Hepatocyte (in vitro differentiated cells): ENCODE measurements around the gene RPS6KA5. TPM values are rescaled to one million over a fixed set of nuclear protein-coding genes. Genes with fewer than 3 reads are reported as not detected.

ENCODE experiments used
- DNase-seq: peaks from one replicate; pipeline ENCODE4 v3.0.0-alpha.2; 2016; ENCODE audit warnings: low spot score
- H2AFZ ChIP-seq: fragments of 200-600 bp; sonication (generic); 2 replicates; pipeline ENCODE4 v1.6.0; 2016; ENCODE audit warnings: antibody characterized with exemption, mild to moderate bottlenecking
- H3K27ac ChIP-seq: fragments of 200-600 bp; sonication (generic); 2 replicates; pipeline ENCODE4 v1.5.1; 2016; ENCODE audit warnings: mild to moderate bottlenecking
- H3K27me3 ChIP-seq: fragments of 200-600 bp; sonication (generic); 2 replicates; pipeline ENCODE4 v1.6.1; 2016
- H3K36me3 ChIP-seq: fragments of 200-600 bp; sonication (generic); replicated peaks from 2 replicates; pipeline ENCODE4 v1.5.1; 2016; ENCODE audit warnings: low read depth; ENCODE audit not compliant: insufficient read depth
- H3K4me1 ChIP-seq: fragments of 200-600 bp; sonication (generic); 2 replicates; pipeline ENCODE4 v1.5.1; 2016; ENCODE audit warnings: mild to moderate bottlenecking, moderate library complexity; ENCODE audit not compliant: insufficient read depth
- H3K4me2 ChIP-seq: fragments of 200-600 bp; sonication (generic); 2 replicates; pipeline ENCODE4 v1.6.0; 2016
- H3K4me3 ChIP-seq: fragments of 200-600 bp; sonication (generic); 2 replicates; pipeline ENCODE4 v1.5.1; 2016; ENCODE audit warnings: mild to moderate bottlenecking
- H3K79me2 ChIP-seq: fragments of 200-600 bp; sonication (generic); 2 replicates; pipeline ENCODE4 v1.6.0; 2017; ENCODE audit warnings: mild to moderate bottlenecking
- H3K9me2 ChIP-seq: fragments of 200-600 bp; sonication (generic); replicated peaks from 2 replicates; pipeline ENCODE4 v1.6.0; 2017; ENCODE audit warnings: mild to moderate bottlenecking; ENCODE audit not compliant: insufficient read depth
- H3K9me3 ChIP-seq: fragments of 200-600 bp; sonication (generic); 2 replicates; pipeline ENCODE4 v1.5.1; 2016; ENCODE audit warnings: low read depth, mild to moderate bottlenecking
- H4K20me1 ChIP-seq: fragments of 200-600 bp; sonication (generic); 2 replicates; pipeline ENCODE4 v1.6.0; 2016; ENCODE audit warnings: mild to moderate bottlenecking; ENCODE audit not compliant: insufficient read depth, poor library complexity, severe bottlenecking
- CTCF ChIP-seq: fragments of 200-600 bp; sonication (generic); IDR thresholded peaks from 2 replicates; pipeline ENCODE4 v1.5.1; 2016; ENCODE audit warnings: antibody characterized with exemption, mild to moderate bottlenecking; ENCODE audit not compliant: poor library complexity
- EZH2 ChIP-seq: fragments of 200-600 bp; sonication (generic); IDR thresholded peaks from 2 replicates; pipeline ENCODE4 v1.6.1; 2016; ENCODE audit warnings: antibody characterized with exemption, mild to moderate bottlenecking, borderline replicate concordance
- EZH2phosphoT487 ChIP-seq: fragments of 200-600 bp; sonication (generic); IDR thresholded peaks from one replicate; pipeline ENCODE4 v1.6.1; 2018; ENCODE audit warnings: antibody characterized with exemption, mild to moderate bottlenecking, low read depth, moderate library complexity; ENCODE audit not compliant: unreplicated experiment, severe bottlenecking
- WGBS: methylation state at CpG from one replicate; pipeline ENCODE4 v1.1.6; 2016; ENCODE audit warnings: low lambda C conversion rate; ENCODE audit errors: missing lambda C conversion rate; 5-methylcytosine and 5-hydroxymethylcytosine counted together
- polyA plus RNA-seq: library from polyadenylated mRNA; unstranded; fragments of >200 nt; fragmentation: Nextera tagmentation; extraction: Ambion mirVana; gene quantifications from 2 replicates; pipeline ENCODE4 v1.2.1, GENCODE V29; 2016
- total RNA-seq: library from RNA; depleted of rRNA; stranded (reverse); fragments of >200 nt; gene quantifications from 2 replicates; pipeline ENCODE4 v1.2.3, GENCODE V29; 2014

RPS6KA5 gene
- total and polyA plus RNA-seq, 2 experiments from 2014 or later = 4.8 to 6.3 TPM

- Histone ChIP-seq H3K27me3 (no peaks in the 10 kb centered on the region), H3K9me2 (no peaks in the 10 kb centered on the region), H3K79me2 (no peaks in the 10 kb centered on the region), H3K4me3 (no peak overlapping the region), H3K9me3 (no peaks in the 10 kb centered on the region), H3K4me2 (no peak overlapping the region), H4K20me1 (no peaks in the 10 kb centered on the region), H3K36me3 (no peaks in the 10 kb centered on the region), H3K27ac (no peak overlapping the region), H3K4me1 (no peaks in the 10 kb centered on the region), H2AFZ (no peak overlapping the region)
- WGBS = 94% methylated on average over 6 of the region's 6 CpGs
- no peak for DNase-seq
- no peak for TF ChIP-seq CTCF
- no peak for TF ChIP-seq EZH2
- no peak for TF ChIP-seq EZH2phosphoT487
Observed at GRCh38 chr14:90897022-90897421, 163.4 kb downstream of the RPS6KA5 start.

GRCh38 chr14:90894241-90894640 lies 166.2 kb downstream of the RPS6KA5 start:
- H4K20me1 ChIP-seq = no peaks in the 10 kb centered on the region
- 86% methylated on average over 6 of the region's 6 CpGs for WGBS
- H3K9me2 ChIP-seq = no peaks in the 10 kb centered on the region
- H3K27me3 ChIP-seq = no peaks in the 10 kb centered on the region
- no peaks in the 10 kb centered on the region for H3K36me3 ChIP-seq
- H3K27ac ChIP-seq = no peak overlapping the region
- H3K4me1 ChIP-seq = no peaks in the 10 kb centered on the region
- H3K4me2 ChIP-seq = no peak overlapping the region
- no peaks in the 10 kb centered on the region for H3K9me3 ChIP-seq
- H2AFZ ChIP-seq = no peak overlapping the region
- H3K79me2 ChIP-seq = no peaks in the 10 kb centered on the region
- TF ChIP-seq EZH2 (no peak), CTCF (no peak), EZH2phosphoT487 (no peak)
- DNase-seq = no peak
- H3K4me3 ChIP-seq = no peak overlapping the region

GRCh38 chr14:90893510-90893909 lies 166.9 kb downstream of the RPS6KA5 start:
- Histone ChIP-seq H3K4me2 (no peak overlapping the region), H3K4me3 (no peak overlapping the region), H3K9me3 (no peaks in the 10 kb centered on the region), H2AFZ (no peak overlapping the region), H4K20me1 (no peaks in the 10 kb centered on the region), H3K27ac (no peak overlapping the region), H3K79me2 (no peaks in the 10 kb centered on the region), H3K36me3 (no peaks in the 10 kb centered on the region), H3K27me3 (no peaks in the 10 kb centered on the region), H3K4me1 (no peaks in the 10 kb centered on the region), H3K9me2 (no peaks in the 10 kb centered on the region)
- DNase-seq = no peak
- TF ChIP-seq EZH2 (no peak), EZH2phosphoT487 (no peak), CTCF (no peak)
- 92% methylated on average over 2 of the region's 2 CpGs for WGBS

GRCh38 chr14:90892970-90893369 lies 167.5 kb downstream of the RPS6KA5 start:
- no peaks in the 10 kb centered on the region for H3K36me3 ChIP-seq
- H3K4me2 ChIP-seq = no peak overlapping the region
- H3K4me3 ChIP-seq = no peak overlapping the region
- H3K79me2 ChIP-seq = no peaks in the 10 kb centered on the region
- no peaks in the 10 kb centered on the region for H3K4me1 ChIP-seq
- no peaks in the 10 kb centered on the region for H3K9me3 ChIP-seq
- no peak for DNase-seq
- no peaks in the 10 kb centered on the region for H4K20me1 ChIP-seq
- TF ChIP-seq CTCF (no peak), EZH2 (no peak), EZH2phosphoT487 (no peak)
- no peaks in the 10 kb centered on the region for H3K9me2 ChIP-seq
- no peak overlapping the region for H2AFZ ChIP-seq
- no peaks in the 10 kb centered on the region for H3K27me3 ChIP-seq
- H3K27ac ChIP-seq = no peak overlapping the region
